Measurements from ENCODE around the gene CACNA1S. TPM values are rescaled to one million over a fixed set of nuclear protein-coding genes. Genes with fewer than 3 reads are reported as not detected.
A peak's percentile ranks its signal among the peaks of the same experiment; 100 is the strongest.

CACNA1S gene
- total and polyA plus RNA-seq, 2 donors: 0.05 to 0.09 TPM

- Histone ChIP-seq H3K27me3 (ENCODE audit: control insufficient read depth in 2 of 2, insufficient read depth in 1 of 2, low read length in 1 of 2) (peaks cover 0 to 11% of the 10 kb centered on the region in 2 donors), H3K27ac (ENCODE audit: low read depth in 1 of 2, low read length in 1 of 2) (no peak overlapping the region), H3K4me3 (ENCODE audit: low read length in 2 of 2) (no peak overlapping the region), H3K4me1 (ENCODE audit: control insufficient read depth in 2 of 2, insufficient read depth in 2 of 2, low read length in 2 of 2) (no peaks in the 10 kb centered on the region), H3K36me3 (ENCODE audit: control insufficient read depth in 2 of 2, insufficient read depth in 2 of 2, low read length in 1 of 2) (no peaks in the 10 kb centered on the region), H3K9me3 (ENCODE audit: control insufficient read depth in 2 of 2, insufficient read depth in 1 of 2, low read length in 1 of 2) (no peaks in the 10 kb centered on the region)
- WGBS: 97% methylated on average over 12 of the region's 12 CpGs
- no peak for DNase-seq (ENCODE audit: low read depth in 6 of 9, low spot score in 9 of 9)
These were observed 11.9 kb downstream of the CACNA1S start for GRCh38 chr1:201100169-201100930.

- H3K27ac ChIP-seq (ENCODE audit: low read depth in 1 of 2, low read length in 1 of 2): no peak overlapping the region
- H3K27me3 ChIP-seq (ENCODE audit: control insufficient read depth in 2 of 2, insufficient read depth in 1 of 2, low read length in 1 of 2): peaks cover 0 to 11% of the 10 kb centered on the region in 2 donors
- no peak overlapping the region for H3K4me3 ChIP-seq (ENCODE audit: low read length in 2 of 2)
- WGBS: 84% methylated on average over 5 of the region's 5 CpGs
- H3K4me1 ChIP-seq (ENCODE audit: control insufficient read depth in 2 of 2, insufficient read depth in 2 of 2, low read length in 2 of 2): no peaks in the 10 kb centered on the region
- H3K9me3 ChIP-seq (ENCODE audit: control insufficient read depth in 2 of 2, insufficient read depth in 1 of 2, low read length in 1 of 2): no peaks in the 10 kb centered on the region
- no peak for DNase-seq (ENCODE audit: low read depth in 6 of 9, low spot score in 9 of 9)
- H3K36me3 ChIP-seq (ENCODE audit: control insufficient read depth in 2 of 2, insufficient read depth in 2 of 2, low read length in 1 of 2): no peaks in the 10 kb centered on the region
These were observed 13.1 kb downstream of the CACNA1S start for GRCh38 chr1:201098992-201099677.

GRCh38 chr1:201096977-201097856, 15.0 kb downstream of the CACNA1S start:
- Histone ChIP-seq H3K4me1 (ENCODE audit: control insufficient read depth in 2 of 2, insufficient read depth in 2 of 2, low read length in 2 of 2) (no peaks in the 10 kb centered on the region), H3K4me3 (ENCODE audit: low read length in 2 of 2) (no peak overlapping the region), H3K36me3 (ENCODE audit: control insufficient read depth in 2 of 2, insufficient read depth in 2 of 2, low read length in 1 of 2) (no peaks in the 10 kb centered on the region), H3K9me3 (ENCODE audit: control insufficient read depth in 2 of 2, insufficient read depth in 1 of 2, low read length in 1 of 2) (no peaks in the 10 kb centered on the region), H3K27ac (ENCODE audit: low read depth in 1 of 2, low read length in 1 of 2) (no peak overlapping the region), H3K27me3 (ENCODE audit: control insufficient read depth in 2 of 2, insufficient read depth in 1 of 2, low read length in 1 of 2) (peaks cover 0 to 11% of the 10 kb centered on the region in 2 donors)
- 94% methylated on average over 17 of the region's 17 CpGs for WGBS
- DNase-seq (ENCODE audit: low read depth in 6 of 9, low spot score in 9 of 9): no peak

- H3K9me3 ChIP-seq (ENCODE audit: control insufficient read depth in 2 of 2, insufficient read depth in 1 of 2, low read length in 1 of 2): no peaks in the 10 kb centered on the region
- no peaks in the 10 kb centered on the region for H3K36me3 ChIP-seq (ENCODE audit: control insufficient read depth in 2 of 2, insufficient read depth in 2 of 2, low read length in 1 of 2)
- peak in 1 of 9 donors; percentile 15 for DNase-seq (ENCODE audit: low read depth in 6 of 9, low spot score in 9 of 9)
- no peak overlapping the region for H3K27ac ChIP-seq (ENCODE audit: low read depth in 1 of 2, low read length in 1 of 2)
- 90% methylated on average over 5 of the region's 5 CpGs for WGBS
- H3K4me1 ChIP-seq (ENCODE audit: control insufficient read depth in 2 of 2, insufficient read depth in 2 of 2, low read length in 2 of 2): no peaks in the 10 kb centered on the region
- H3K27me3 ChIP-seq (ENCODE audit: control insufficient read depth in 2 of 2, insufficient read depth in 1 of 2, low read length in 1 of 2): peaks cover 0 to 15% of the 10 kb centered on the region in 2 donors
- H3K4me3 ChIP-seq (ENCODE audit: low read length in 2 of 2): no peak overlapping the region
These were observed 16.2 kb downstream of the CACNA1S start for GRCh38 chr1:201096041-201096461.

GRCh38 chr1:201095581-201095980, 16.6 kb downstream of the CACNA1S start:
- Histone ChIP-seq H3K4me3 (ENCODE audit: low read length in 2 of 2) (no peak overlapping the region), H3K27ac (ENCODE audit: low read depth in 1 of 2, low read length in 1 of 2) (no peak overlapping the region), H3K36me3 (ENCODE audit: control insufficient read depth in 2 of 2, insufficient read depth in 2 of 2, low read length in 1 of 2) (no peaks in the 10 kb centered on the region), H3K27me3 (ENCODE audit: control insufficient read depth in 2 of 2, insufficient read depth in 1 of 2, low read length in 1 of 2) (peaks cover 0 to 15% of the 10 kb centered on the region in 2 donors), H3K9me3 (ENCODE audit: control insufficient read depth in 2 of 2, insufficient read depth in 1 of 2, low read length in 1 of 2) (no peaks in the 10 kb centered on the region), H3K4me1 (ENCODE audit: control insufficient read depth in 2 of 2, insufficient read depth in 2 of 2, low read length in 2 of 2) (no peaks in the 10 kb centered on the region)
- DNase-seq (ENCODE audit: low read depth in 6 of 9, low spot score in 9 of 9): no peak
- 94% methylated on average over 2 of the region's 2 CpGs for WGBS

- H3K9me3 ChIP-seq (ENCODE audit: control insufficient read depth in 2 of 2, insufficient read depth in 1 of 2, low read length in 1 of 2): no peaks in the 10 kb centered on the region
- no peak overlapping the region for H3K4me3 ChIP-seq (ENCODE audit: low read length in 2 of 2)
- peaks cover 0 to 15% of the 10 kb centered on the region in 2 donors for H3K27me3 ChIP-seq (ENCODE audit: control insufficient read depth in 2 of 2, insufficient read depth in 1 of 2, low read length in 1 of 2)
- WGBS: 85% methylated on average over 4 of the region's 4 CpGs
- no peak for DNase-seq (ENCODE audit: low read depth in 6 of 9, low spot score in 9 of 9)
- no peaks in the 10 kb centered on the region for H3K4me1 ChIP-seq (ENCODE audit: control insufficient read depth in 2 of 2, insufficient read depth in 2 of 2, low read length in 2 of 2)
- no peaks in the 10 kb centered on the region for H3K36me3 ChIP-seq (ENCODE audit: control insufficient read depth in 2 of 2, insufficient read depth in 2 of 2, low read length in 1 of 2)
- no peak overlapping the region for H3K27ac ChIP-seq (ENCODE audit: low read depth in 1 of 2, low read length in 1 of 2)
These were observed 17.4 kb downstream of the CACNA1S start for GRCh38 chr1:201094832-201095231.

GRCh38 chr1:201093962-201094361, 18.3 kb downstream of the CACNA1S start:
- Histone ChIP-seq H3K9me3 (ENCODE audit: control insufficient read depth in 2 of 2, insufficient read depth in 1 of 2, low read length in 1 of 2) (no peaks in the 10 kb centered on the region), H3K27ac (ENCODE audit: low read depth in 1 of 2, low read length in 1 of 2) (no peak overlapping the region), H3K27me3 (ENCODE audit: control insufficient read depth in 2 of 2, insufficient read depth in 1 of 2, low read length in 1 of 2) (peaks cover 0 to 12% of the 10 kb centered on the region in 2 donors), H3K4me3 (ENCODE audit: low read length in 2 of 2) (no peak overlapping the region), H3K36me3 (ENCODE audit: control insufficient read depth in 2 of 2, insufficient read depth in 2 of 2, low read length in 1 of 2) (no peaks in the 10 kb centered on the region), H3K4me1 (ENCODE audit: control insufficient read depth in 2 of 2, insufficient read depth in 2 of 2, low read length in 2 of 2) (peaks cover 0 to 5% of the 10 kb centered on the region in 2 donors)
- no peak for DNase-seq (ENCODE audit: low read depth in 6 of 9, low spot score in 9 of 9)
- WGBS: 86% methylated on average over 7 of the region's 7 CpGs

- Histone ChIP-seq H3K36me3 (ENCODE audit: control insufficient read depth in 2 of 2, insufficient read depth in 2 of 2, low read length in 1 of 2) (no peaks in the 10 kb centered on the region), H3K9me3 (ENCODE audit: control insufficient read depth in 2 of 2, insufficient read depth in 1 of 2, low read length in 1 of 2) (no peaks in the 10 kb centered on the region), H3K4me1 (ENCODE audit: control insufficient read depth in 2 of 2, insufficient read depth in 2 of 2, low read length in 2 of 2) (peaks cover 0 to 5% of the 10 kb centered on the region in 2 donors), H3K27me3 (ENCODE audit: control insufficient read depth in 2 of 2, insufficient read depth in 1 of 2, low read length in 1 of 2) (peaks cover 0 to 9% of the 10 kb centered on the region in 2 donors), H3K4me3 (ENCODE audit: low read length in 2 of 2) (no peak overlapping the region), H3K27ac (ENCODE audit: low read depth in 1 of 2, low read length in 1 of 2) (no peak overlapping the region)
- DNase-seq (ENCODE audit: low read depth in 6 of 9, low spot score in 9 of 9): no peak
- WGBS: 99% methylated on average over 7 of the region's 7 CpGs
These were observed 18.7 kb downstream of the CACNA1S start for GRCh38 chr1:201093561-201093960.
